SH-SY5Y (cell line): ENCODE results near the gene KLF1.

Source experiments
- GATA2 ChIP-seq: IDR thresholded peaks from 2 replicates; pipeline ENCODE4 v1.6.1; 2011; ENCODE audit warnings: mild to moderate bottlenecking, low read depth, low read length
- GATA3 ChIP-seq: IDR thresholded peaks from 2 replicates; pipeline ENCODE4 v1.6.1; 2011; ENCODE audit warnings: low read depth, mild to moderate bottlenecking, low read length, moderate library complexity

Gene KLF1

GRCh38 chr19:12864143-12864542 lies 22.9 kb downstream of the KLF1 start:
- TF ChIP-seq GATA2 (no peak), GATA3 (no peak)

- TF ChIP-seq GATA3 (no peak), GATA2 (no peak)
Observed at GRCh38 chr19:12859546-12859945, 27.5 kb downstream of the KLF1 start.

GRCh38 chr19:12858041-12858928 lies 28.7 kb downstream of the KLF1 start:
- TF ChIP-seq GATA2 (no peak), GATA3 (no peak)

GRCh38 chr19:12856653-12857052 lies 30.3 kb downstream of the KLF1 start:
- no peak for TF ChIP-seq GATA2
- no peak for TF ChIP-seq GATA3

- TF ChIP-seq GATA2 (no peak), GATA3 (no peak)
Observed at GRCh38 chr19:12847159-12848139, 39.6 kb downstream of the KLF1 start.

- TF ChIP-seq GATA3 (no peak), GATA2 (no peak)
Observed at GRCh38 chr19:12843999-12844732, 42.8 kb downstream of the KLF1 start.

- TF ChIP-seq GATA2: no peak
- no peak for TF ChIP-seq GATA3
Observed at GRCh38 chr19:12843328-12843727, 43.7 kb downstream of the KLF1 start.

- TF ChIP-seq GATA3: no peak
- no peak for TF ChIP-seq GATA2
Observed at GRCh38 chr19:12842511-12842910, 44.5 kb downstream of the KLF1 start.

- TF ChIP-seq GATA2 (no peak), GATA3 (no peak)
Observed at GRCh38 chr19:12841094-12841493, 45.9 kb downstream of the KLF1 start.

GRCh38 chr19:12840091-12841079 lies 46.6 kb downstream of the KLF1 start:
- TF ChIP-seq GATA3: no peak
- no peak for TF ChIP-seq GATA2

GRCh38 chr19:12838886-12839756 lies 47.9 kb downstream of the KLF1 start:
- TF ChIP-seq GATA2 (no peak), GATA3 (no peak)

GRCh38 chr19:12838182-12838885 lies 48.7 kb downstream of the KLF1 start, which contains the start of gene MAST1:
MAST1 (plus strand) TSS chr19:12838515; CDS start chr19:12838573, 58 bp downstream.
- TF ChIP-seq GATA2 (no peak), GATA3 (no peak)
